HG03575 (cell line): ENCODE measurements around the gene RGS21.

Experiments
- ATAC-seq: cut with Tn5 transposase; IDR thresholded peaks from one replicate; pipeline ENCODE4 v1.9.1; 2021; ENCODE audit not compliant: unreplicated experiment, insufficient number of reproducible peaks, low FRiP score; ENCODE audit errors: extremely low read depth

Gene RGS21

DNA sequence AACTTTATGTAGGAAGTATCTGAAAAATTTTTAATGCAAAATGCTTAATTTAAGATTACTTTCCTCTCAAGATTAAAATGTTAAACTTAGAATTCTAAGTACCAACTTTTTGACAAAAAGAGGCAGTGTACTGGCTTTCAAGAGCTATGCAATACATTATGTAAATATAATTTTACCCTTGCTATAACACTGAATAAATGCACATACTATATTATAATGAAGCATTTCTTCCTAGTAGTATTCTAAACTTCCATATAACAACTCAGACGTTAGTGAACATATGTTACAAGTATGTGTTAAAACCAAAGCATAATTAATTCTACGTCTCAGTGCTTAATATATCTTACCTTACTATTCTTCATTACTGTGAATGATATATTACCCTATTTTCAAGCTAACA, 58.5 kb downstream of the RGS21 start:
- no peak for ATAC-seq

DNA sequence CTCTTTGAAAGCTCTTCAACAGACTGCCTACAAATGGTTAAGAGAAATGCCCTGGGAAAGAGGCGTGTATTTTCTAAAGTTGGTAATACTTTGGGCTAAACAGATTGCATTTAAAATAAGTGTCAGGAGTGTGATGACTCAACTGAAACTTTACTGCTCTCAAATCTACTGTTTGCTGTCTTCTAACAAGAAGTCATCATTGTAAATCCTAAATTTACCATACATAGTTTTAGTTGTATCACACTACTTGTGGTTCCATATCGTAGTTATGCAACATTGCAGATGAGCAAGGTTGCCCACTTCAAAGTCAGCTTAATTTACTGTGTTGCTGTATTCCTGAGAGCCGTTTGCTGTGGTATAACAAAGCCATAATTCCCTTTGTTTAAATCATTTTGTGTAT, 59.6 kb downstream of the RGS21 start:
- ATAC-seq, result no peak

DNA sequence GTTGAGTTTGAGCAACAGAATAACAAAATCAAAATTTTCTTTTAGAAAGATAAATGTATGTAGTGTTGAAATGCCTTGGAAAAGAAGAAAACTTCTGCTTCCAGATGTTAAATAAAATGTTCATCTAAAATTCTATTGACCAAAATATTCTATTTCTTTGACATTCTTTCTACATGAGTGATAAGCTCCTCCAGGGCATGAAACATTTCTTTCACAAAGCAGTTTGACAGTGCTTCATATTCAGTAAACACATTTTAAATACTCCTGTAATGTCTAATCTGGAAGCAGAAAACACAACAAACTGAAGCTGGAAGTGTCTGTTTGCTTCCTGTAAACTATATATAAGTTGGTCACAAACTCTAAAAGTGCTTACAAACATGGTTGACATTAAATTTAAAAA, 61.5 kb downstream of the RGS21 start:
- ATAC-seq, result no peak

- no peak for ATAC-seq
Observed at GRCh38 chr1:192378878-192379277, 62.1 kb downstream of the RGS21 start.

GRCh38 chr1:192379554-192379953, 62.8 kb downstream of the RGS21 start:
- no peak for ATAC-seq

DNA sequence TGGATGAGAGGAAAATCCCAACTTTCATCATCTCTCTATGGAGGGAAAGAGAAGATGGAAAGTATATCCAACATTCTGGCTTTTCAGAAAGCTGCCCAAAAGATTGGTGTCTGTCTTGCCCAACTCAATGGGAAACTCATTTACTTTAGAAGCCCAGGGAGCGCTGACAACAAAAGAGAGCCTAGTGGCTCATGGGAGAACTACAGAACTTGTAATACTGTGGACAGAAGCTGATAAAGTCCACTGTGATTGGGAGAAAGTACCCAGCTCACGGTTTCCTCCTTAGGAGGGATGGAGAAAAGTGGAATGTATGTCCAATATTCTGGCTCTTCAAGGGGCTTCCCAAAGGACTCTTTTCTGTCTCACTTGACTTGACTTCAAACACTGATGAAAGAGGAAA, 66.0 kb downstream of the RGS21 start:
- ATAC-seq, result no peak

- no peak for ATAC-seq
Observed at GRCh38 chr1:192386051-192386650, 69.4 kb downstream of the RGS21 start.

GRCh38 chr1:192395211-192395610, 78.4 kb downstream of the RGS21 start:
- ATAC-seq, result no peak

GRCh38 chr1:192395895-192396294, 79.1 kb downstream of the RGS21 start:
- ATAC-seq, result no peak

DNA sequence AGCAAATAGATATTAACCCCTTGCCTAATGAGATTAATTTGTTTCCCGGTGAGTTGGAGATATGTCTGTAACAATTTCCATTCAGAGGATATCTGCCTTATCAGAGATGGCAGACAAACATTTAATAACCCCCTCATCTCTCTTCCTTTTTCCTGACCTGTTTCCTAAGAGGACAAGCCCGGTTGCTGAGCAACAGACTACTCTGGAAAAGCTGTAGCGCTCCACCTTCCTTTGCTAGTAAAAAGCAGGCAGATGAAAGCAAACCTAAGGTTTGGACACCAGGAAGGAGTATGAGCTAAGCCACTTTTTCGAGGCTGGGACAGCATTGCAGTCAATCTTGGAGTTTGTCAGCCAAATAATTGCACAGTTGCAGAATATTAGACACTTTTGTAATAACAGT, 82.4 kb downstream of the RGS21 start:
- no peak for ATAC-seq

GRCh38 chr1:192401825-192402224, 85.0 kb downstream of the RGS21 start:
- ATAC-seq, result no peak

- ATAC-seq, result no peak
Observed at GRCh38 chr1:192402571-192402970, 85.8 kb downstream of the RGS21 start.

- no peak for ATAC-seq
Observed at GRCh38 chr1:192407206-192407605, 90.4 kb downstream of the RGS21 start.
